Vagina (tissue), 2 donors: ENCODE data around the gene REPS1. TPM values are rescaled to one million over a fixed set of nuclear protein-coding genes. Genes with fewer than 3 reads are reported as not detected.

Experiments used
- DNase-seq, 2 donors: peaks; one replicate each; pipeline ENCODE4 v3.0.0-alpha.2; 2017; ENCODE audit errors: extremely low spot score in 2 of 2
- H3K27ac ChIP-seq: fragments of 200-600 bp; sonication (generic); one replicate; pipeline ENCODE4 v1.5.1; 2019
- H3K27me3 ChIP-seq: fragments of 200-600 bp; sonication (generic); one replicate; pipeline ENCODE4 v1.5.1; 2019
- H3K36me3 ChIP-seq, 2 donors: fragments of 200-600 bp; sonication (generic); one replicate each; pipeline ENCODE4 v1.5.1; 2017 to 2019
- H3K4me1 ChIP-seq: fragments of 200-600 bp; sonication (generic); one replicate; pipeline ENCODE4 v1.5.1; 2019
- H3K4me3 ChIP-seq, 2 donors: fragments of 200-600 bp; sonication (generic); 1 replicate in 1 of 2; 2 replicates in 1 of 2; pipeline ENCODE4 v1.5.1; 2016 to 2019
- H3K9me3 ChIP-seq: fragments of 200-600 bp; sonication (generic); one replicate; pipeline ENCODE4 v1.5.1; 2019
- CTCF ChIP-seq, 3 experiments: fragments of 450-650 bp in 2 of 3; fragments of 200-600 bp in 1 of 3; sonication (generic) in 1 of 3; IDR thresholded peaks; one replicate each; pipeline ENCODE4 v1.5.1; 2017 to 2019; ENCODE audit warnings: antibody characterized with exemption in 3 of 3, mild to moderate bottlenecking in 2 of 3, moderate library complexity in 2 of 3
- POLR2A ChIP-seq, 2 donors: fragments of 450-650 bp; IDR thresholded peaks; one replicate each; pipeline ENCODE4 v1.6.1; 2017; ENCODE audit warnings: antibody characterized with exemption in 2 of 2, mild to moderate bottlenecking in 2 of 2, moderate library complexity in 2 of 2
- POLR2AphosphoS5 ChIP-seq, 2 donors: sonication (generic); formaldehyde crosslinking; IDR thresholded peaks; one replicate each; pipeline ENCODE4 v1.9.0; 2017; ENCODE audit warnings: antibody characterized with exemption in 2 of 2, mild to moderate bottlenecking in 2 of 2, low read depth in 1 of 2; ENCODE audit not compliant: insufficient read depth in 1 of 2
- intact Hi-C: fragments of 100-400 bp; cut with DNase I; formaldehyde crosslinking; loops from one replicate; pipeline ENCODE4 v1.15.1; 2023
- total RNA-seq: library from RNA; depleted of rRNA; stranded (reverse); fragments of >200 nt; gene quantifications from one replicate; pipeline ENCODE4 v1.2.3, GENCODE V29; 2016

The REPS1 gene
- total RNA-seq = 96.5 TPM

- Histone ChIP-seq H3K4me1 (peaks cover 41% of the 10 kb centered on the region), H3K27ac (peak within 1 kb of the TSS; percentile 84), H3K36me3 (no peaks in the 10 kb centered on the region), H3K9me3 (no peaks in the 10 kb centered on the region), H3K4me3 (peak within 1 kb of the TSS; percentile 77 to 87), H3K27me3 (no peaks in the 10 kb centered on the region)
- TF ChIP-seq POLR2A (IDR thresholded peaks at IDR 0.05) = no peak
- TF ChIP-seq CTCF (IDR thresholded peaks at IDR 0.05) = peak; percentile 92 to 99 (median 97)
- TF ChIP-seq POLR2AphosphoS5 (IDR thresholded peaks at IDR 0.05; ENCODE audit: insufficient read depth in 1 of 2, low read depth in 1 of 2) = peak; percentile 66 to 87
- DNase-seq = no peak
- intact Hi-C loops = loop anchor here (5.0 kb wide), 1 partner anchor 171 kb away; no protein-coding TSS in a partner anchor
Measured at GRCh38 chr6:138987643-138988468, at the start of gene REPS1. Gene REPS1 (minus strand): TSS chr6:138988253. CDS start chr6:138987682, 571 bp downstream.

GRCh38 chr6:139037490-139037889 is 49.4 kb upstream of the REPS1 start:
- no peaks in the 10 kb centered on the region for H3K27me3 ChIP-seq
- TF ChIP-seq POLR2AphosphoS5 (IDR thresholded peaks at IDR 0.05; ENCODE audit: insufficient read depth in 1 of 2, low read depth in 1 of 2) (no peak), CTCF (IDR thresholded peaks at IDR 0.05) (no peak), POLR2A (IDR thresholded peaks at IDR 0.05) (no peak)
- intact Hi-C loops = no loop called here
- H3K4me1 ChIP-seq = no peaks in the 10 kb centered on the region
- no peaks in the 10 kb centered on the region for H3K36me3 ChIP-seq
- no peaks in the 10 kb centered on the region for H3K9me3 ChIP-seq
- no peak overlapping the region for H3K27ac ChIP-seq
- DNase-seq = no peak
- no peak overlapping the region for H3K4me3 ChIP-seq

- Histone ChIP-seq H3K9me3 (no peaks in the 10 kb centered on the region), H3K27ac (peak overlapping the region; percentile 80), H3K4me3 (peak overlapping the region in 1 of 2 donors; percentile 93), H3K4me1 (peaks cover 11% of the 10 kb centered on the region), H3K36me3 (no peaks in the 10 kb centered on the region), H3K27me3 (no peaks in the 10 kb centered on the region)
- intact Hi-C loops = no loop called here
- DNase-seq = no peak
- TF ChIP-seq CTCF (IDR thresholded peaks at IDR 0.05) (no peak), POLR2A (IDR thresholded peaks at IDR 0.05) (no peak), POLR2AphosphoS5 (IDR thresholded peaks at IDR 0.05; ENCODE audit: insufficient read depth in 1 of 2, low read depth in 1 of 2) (no peak)
Measured at GRCh38 chr6:139030228-139030963, 42.3 kb upstream of the REPS1 start.

GRCh38 chr6:139029470-139030227 is 41.6 kb upstream of the REPS1 start:
- H3K4me1 ChIP-seq = peaks cover 11% of the 10 kb centered on the region
- peak overlapping the region; percentile 66 to 93 for H3K4me3 ChIP-seq
- H3K27me3 ChIP-seq = no peaks in the 10 kb centered on the region
- H3K27ac ChIP-seq = peak overlapping the region; percentile 80
- no peak for TF ChIP-seq POLR2A (IDR thresholded peaks at IDR 0.05)
- TF ChIP-seq POLR2AphosphoS5 (IDR thresholded peaks at IDR 0.05; ENCODE audit: insufficient read depth in 1 of 2, low read depth in 1 of 2) = no peak
- no peak for TF ChIP-seq CTCF (IDR thresholded peaks at IDR 0.05)
- no peaks in the 10 kb centered on the region for H3K36me3 ChIP-seq
- no peak for DNase-seq
- no peaks in the 10 kb centered on the region for H3K9me3 ChIP-seq
- intact Hi-C loops = no loop called here
